WI38 (cell line): ENCODE measurements around the gene SPATA6.

Experiments used
- H3K4me3 ChIP-seq: 2 replicates; pipeline ENCODE4 v1.5.1; 2011; ENCODE audit warnings: low read depth, mild to moderate bottlenecking, control low read depth, low read length
- CTCF ChIP-seq: IDR thresholded peaks from 2 replicates; pipeline ENCODE4 v1.5.1; 2012; ENCODE audit warnings: low read depth, mild to moderate bottlenecking, control low read depth, low read length

The SPATA6 gene

DNA sequence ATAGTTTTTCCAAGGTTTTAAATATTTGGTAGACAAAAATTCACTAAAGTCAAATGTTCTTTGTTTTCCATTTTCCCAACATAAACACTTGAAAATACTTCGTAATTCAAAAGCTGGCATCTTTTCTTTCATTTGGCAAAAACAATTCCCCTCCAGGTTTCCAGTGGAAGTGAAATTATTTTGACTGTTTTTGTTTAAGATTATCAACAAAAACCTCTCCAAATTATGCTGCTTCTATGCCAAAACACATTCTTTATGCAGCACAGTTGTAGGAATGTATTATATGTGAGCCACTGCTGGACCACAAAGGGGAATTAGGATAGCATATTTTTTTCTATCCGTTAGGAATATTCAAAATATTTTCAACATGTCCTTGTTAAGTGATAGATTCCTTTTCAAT, 205.4 kb downstream of the SPATA6 start:
- no peak for TF ChIP-seq CTCF
- no peak overlapping the region for H3K4me3 ChIP-seq

DNA sequence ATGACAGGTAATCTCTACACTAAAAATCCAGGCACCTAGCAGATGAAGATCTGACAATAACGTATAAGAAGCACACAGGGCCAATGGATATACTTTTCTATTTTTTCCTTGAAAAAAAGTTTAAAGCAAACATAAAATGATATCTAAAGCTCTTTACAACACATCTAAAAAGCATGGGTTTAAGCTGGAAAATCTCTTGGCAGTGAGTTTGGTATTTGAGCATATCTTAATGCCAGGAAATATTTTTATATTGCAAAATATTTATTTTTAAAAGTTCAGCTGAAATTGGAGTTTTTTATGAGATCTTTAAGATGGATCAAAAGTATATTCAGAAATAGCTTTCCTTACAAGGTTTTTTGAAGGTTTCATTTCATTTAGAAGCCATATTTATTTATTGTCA, 209.0 kb downstream of the SPATA6 start:
- TF ChIP-seq CTCF: no peak
- no peak overlapping the region for H3K4me3 ChIP-seq

DNA sequence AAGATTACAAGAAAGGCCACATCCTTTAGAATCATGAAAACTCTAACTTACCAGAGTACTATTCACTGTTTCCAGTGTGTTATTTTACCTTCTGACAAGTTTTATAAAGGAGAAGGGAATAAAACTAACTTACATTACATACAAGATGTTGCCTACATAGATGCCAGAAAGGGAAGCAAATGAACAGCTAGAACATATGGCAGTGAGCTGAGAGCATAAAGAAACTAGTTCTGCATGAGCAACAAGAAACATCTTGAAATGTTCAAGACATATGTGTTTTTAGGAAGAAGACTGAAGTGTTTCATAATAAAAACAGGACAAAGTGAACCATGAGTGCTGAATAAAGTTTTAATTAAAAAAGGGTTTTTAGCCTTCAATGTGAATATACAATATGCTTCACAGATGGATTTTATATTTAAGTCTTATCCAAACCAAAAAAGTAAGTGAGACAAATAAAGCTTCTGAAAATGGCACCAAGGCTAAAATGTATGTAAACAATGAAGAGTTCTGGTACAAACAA, 210.1 kb downstream of the SPATA6 start:
- no peak overlapping the region for H3K4me3 ChIP-seq
- no peak for TF ChIP-seq CTCF

DNA sequence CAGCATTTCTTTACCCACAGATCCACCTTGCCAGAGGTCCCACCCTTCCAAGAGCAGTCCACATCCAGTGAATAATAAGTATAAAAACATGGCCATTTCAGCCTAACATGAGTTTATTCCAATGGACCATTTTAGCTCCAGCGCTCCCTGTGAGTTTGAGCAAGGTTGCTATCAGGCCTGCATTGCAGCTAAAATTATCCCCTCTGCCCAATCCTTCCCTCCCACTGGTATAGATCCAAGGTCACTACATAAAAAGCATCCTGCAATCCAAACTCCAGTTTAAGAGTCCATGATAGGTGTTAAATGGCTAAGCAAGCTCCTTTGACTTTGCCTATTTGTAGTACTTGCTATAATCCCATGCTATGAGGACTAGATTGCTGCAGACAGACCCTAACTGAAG, 213.9 kb downstream of the SPATA6 start:
- no peak overlapping the region for H3K4me3 ChIP-seq

GRCh38 chr1:48254254-48254653, 217.8 kb downstream of the SPATA6 start:
- TF ChIP-seq CTCF: no peak
- H3K4me3 ChIP-seq: no peak overlapping the region

More for the DNA sequence above, 213.9 kb downstream of the SPATA6 start:
- no peak for TF ChIP-seq CTCF

DNA sequence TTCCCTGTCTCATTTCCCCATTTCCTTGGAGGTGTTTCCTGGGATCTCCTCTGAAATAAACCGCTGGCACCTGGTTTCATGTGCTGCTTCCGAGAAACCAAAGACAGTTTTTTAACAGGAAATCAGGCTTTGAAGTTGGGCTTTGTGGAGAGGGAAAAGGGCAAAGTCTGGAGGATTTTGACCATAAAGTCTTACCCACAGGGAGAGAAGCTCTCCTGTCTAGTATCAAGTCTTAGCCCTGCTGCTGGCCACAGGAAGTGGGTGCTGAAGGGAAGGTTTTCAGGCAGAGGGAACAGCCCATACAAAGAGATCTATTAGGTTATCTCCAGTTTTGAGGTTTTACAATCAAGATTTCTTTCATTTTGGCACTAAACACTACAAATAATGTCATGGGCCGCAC, 220.2 kb downstream of the SPATA6 start:
- TF ChIP-seq CTCF: no peak
- no peak overlapping the region for H3K4me3 ChIP-seq

- TF ChIP-seq CTCF: no peak
- no peak overlapping the region for H3K4me3 ChIP-seq
Observed at GRCh38 chr1:48251323-48251722, 220.7 kb downstream of the SPATA6 start.
